ENCODE results near the gene PEAK1.

Gene PEAK1

GRCh38 chr15:77059786-77060361 is 360.0 kb downstream of the PEAK1 start:
- H3K36me3 ChIP-seq (ENCODE audit: insufficient read depth, low read length), result no peaks in the 10 kb centered on the region
- H3K9me3 ChIP-seq (ENCODE audit: low read length), result no peaks in the 10 kb centered on the region
- no peaks in the 10 kb centered on the region for H3K27me3 ChIP-seq (ENCODE audit: control insufficient read depth in 1 of 2, insufficient read depth in 2 of 2, low read length in 2 of 2)
- no peak overlapping the region for H3K4me3 ChIP-seq (ENCODE audit: low read depth in 1 of 2, low read length in 2 of 2)
- no peak overlapping the region for H3K27ac ChIP-seq (ENCODE audit: low read depth, low read length)
- H3K9ac ChIP-seq (ENCODE audit: low read length), result no peak overlapping the region
- H3K4me1 ChIP-seq (ENCODE audit: insufficient read depth, low read length), result peaks cover 35% of the 10 kb centered on the region

GRCh38 chr15:77058468-77058867 is 361.4 kb downstream of the PEAK1 start:
- Histone ChIP-seq H3K9ac (ENCODE audit: low read length) (no peak overlapping the region), H3K27me3 (ENCODE audit: control insufficient read depth in 1 of 2, insufficient read depth in 2 of 2, low read length in 2 of 2) (no peaks in the 10 kb centered on the region), H3K4me3 (ENCODE audit: low read depth in 1 of 2, low read length in 2 of 2) (no peak overlapping the region), H3K36me3 (ENCODE audit: insufficient read depth, low read length) (no peaks in the 10 kb centered on the region), H3K4me1 (ENCODE audit: insufficient read depth, low read length) (peaks cover 35% of the 10 kb centered on the region), H3K9me3 (ENCODE audit: low read length) (no peaks in the 10 kb centered on the region), H3K27ac (ENCODE audit: low read depth, low read length) (no peak overlapping the region)

- Histone ChIP-seq H3K27ac (ENCODE audit: low read depth, low read length) (no peak overlapping the region), H3K9me3 (ENCODE audit: low read length) (no peaks in the 10 kb centered on the region), H3K9ac (ENCODE audit: low read length) (no peak overlapping the region), H3K4me3 (ENCODE audit: low read depth in 1 of 2, low read length in 2 of 2) (no peak overlapping the region), H3K36me3 (ENCODE audit: insufficient read depth, low read length) (peaks cover under 1% of the 10 kb centered on the region), H3K4me1 (ENCODE audit: insufficient read depth, low read length) (peaks cover 35% of the 10 kb centered on the region), H3K27me3 (ENCODE audit: control insufficient read depth in 1 of 2, insufficient read depth in 2 of 2, low read length in 2 of 2) (no peaks in the 10 kb centered on the region)
These were observed 362.2 kb downstream of the PEAK1 start for GRCh38 chr15:77057685-77058084.

GRCh38 chr15:77057072-77057471 is 362.8 kb downstream of the PEAK1 start:
- no peaks in the 10 kb centered on the region for H3K27me3 ChIP-seq (ENCODE audit: control insufficient read depth in 1 of 2, insufficient read depth in 2 of 2, low read length in 2 of 2)
- no peak overlapping the region for H3K4me3 ChIP-seq (ENCODE audit: low read depth in 1 of 2, low read length in 2 of 2)
- no peak overlapping the region for H3K27ac ChIP-seq (ENCODE audit: low read depth, low read length)
- no peaks in the 10 kb centered on the region for H3K9me3 ChIP-seq (ENCODE audit: low read length)
- H3K9ac ChIP-seq (ENCODE audit: low read length), result no peak overlapping the region
- H3K4me1 ChIP-seq (ENCODE audit: insufficient read depth, low read length), result peaks cover 30% of the 10 kb centered on the region
- H3K36me3 ChIP-seq (ENCODE audit: insufficient read depth, low read length), result peaks cover 7% of the 10 kb centered on the region

- Histone ChIP-seq H3K4me1 (ENCODE audit: insufficient read depth, low read length) (peaks cover 5% of the 10 kb centered on the region), H3K27me3 (ENCODE audit: control insufficient read depth in 1 of 2, insufficient read depth in 2 of 2, low read length in 2 of 2) (no peaks in the 10 kb centered on the region), H3K4me3 (ENCODE audit: low read depth in 1 of 2, low read length in 2 of 2) (no peak overlapping the region), H3K36me3 (ENCODE audit: insufficient read depth, low read length) (peaks cover 12% of the 10 kb centered on the region), H3K9me3 (ENCODE audit: low read length) (no peaks in the 10 kb centered on the region), H3K9ac (ENCODE audit: low read length) (no peak overlapping the region), H3K27ac (ENCODE audit: low read depth, low read length) (no peak overlapping the region)
These were observed 366.2 kb downstream of the PEAK1 start for GRCh38 chr15:77053709-77054108.

- no peak overlapping the region for H3K4me3 ChIP-seq (ENCODE audit: low read depth in 1 of 2, low read length in 2 of 2)
- no peak overlapping the region for H3K27ac ChIP-seq (ENCODE audit: low read depth, low read length)
- no peaks in the 10 kb centered on the region for H3K4me1 ChIP-seq (ENCODE audit: insufficient read depth, low read length)
- no peak overlapping the region for H3K9ac ChIP-seq (ENCODE audit: low read length)
- H3K9me3 ChIP-seq (ENCODE audit: low read length), result no peaks in the 10 kb centered on the region
- H3K36me3 ChIP-seq (ENCODE audit: insufficient read depth, low read length), result peaks cover 12% of the 10 kb centered on the region
- H3K27me3 ChIP-seq (ENCODE audit: control insufficient read depth in 1 of 2, insufficient read depth in 2 of 2, low read length in 2 of 2), result no peaks in the 10 kb centered on the region
These were observed 367.3 kb downstream of the PEAK1 start for GRCh38 chr15:77052556-77052955.
